Measurements from ENCODE around the gene IFRD2. TPM values are rescaled to one million over a fixed set of nuclear protein-coding genes. Genes with fewer than 3 reads are reported as not detected.

The IFRD2 gene
- total and polyA plus RNA-seq, 9 of the 15 experiments (the other 6 are each of a cell fraction or from before 2014, with no cell fraction given): 30.5 to 115 (median 52.8) TPM

GRCh38 chr3:50287262-50287661 is 5.0 kb downstream of the IFRD2 start:
- H3K4me1 ChIP-seq (replicated peaks in 1 of 2; ENCODE audit: control insufficient read depth in 2 of 2, insufficient read depth in 2 of 2, low read length in 2 of 2): peaks cover 0 to 40% of the 10 kb centered on the region in 2 experiments; a peak in 3 of 5 replicates
- H3K36me3 ChIP-seq (ENCODE audit: control insufficient read depth, insufficient read depth, low read length): peaks cover 49% of the 10 kb centered on the region; the same call in 2 of the 3 replicates
- ChIA-PET CTCF (ENCODE audit: low intra/inter-chr PET ratio) (no interaction called here), POLR2A (interaction anchor here (0.6 to 1.7 kb wide), 2 partner anchors 10 to 12 kb away, joined by 4 to 8 read pairs; partner anchors contain the start of genes HYAL3 and NAA80)
- no peak overlapping the region for H3K27ac ChIP-seq (ENCODE audit: extremely low read depth, low read depth, low read length)
- 83% methylated on average over 1 of the region's 1 CpG for WGBS (ENCODE audit: insufficient coverage, low coverage, missing lambda C conversion rate)
- intact Hi-C loops (cut with micrococcal nuclease) (no loop called here), in situ Hi-C loops (cut with MboI) (no loop called here)
- H3K9ac ChIP-seq (ENCODE audit: insufficient read depth in 1 of 2, low read depth in 2 of 2, low read length in 2 of 2): no peak overlapping the region
- no peaks in the 10 kb centered on the region for H4K20me1 ChIP-seq (replicated peaks; ENCODE audit: control insufficient read depth, insufficient read depth, low read length)
- H3K9me3 ChIP-seq (replicated peaks; ENCODE audit: control insufficient read depth, insufficient read depth, low read depth, low read length): no peaks in the 10 kb centered on the region
- no peak for FAIRE-seq
- H3K9me1 ChIP-seq (ENCODE audit: control insufficient read depth, insufficient read depth, low read length): no peaks in the 10 kb centered on the region
- H3K27me3 ChIP-seq (ENCODE audit: control insufficient read depth in 2 of 2, insufficient read depth in 2 of 2, low read length in 2 of 2): no peaks in the 10 kb centered on the region
- H3K4me2 ChIP-seq (ENCODE audit: insufficient read depth, low read length): no peak overlapping the region
- DNase-seq (ENCODE audit: extremely low read depth in 1 of 4, low spot score in 3 of 4): no peak
- no TSS peak for BruUV-seq (replicated peaks)
- no peak for ATAC-seq
- H3K4me3 ChIP-seq: no peak overlapping the region
- TF ChIP-seq POLR2AphosphoS5 (IDR thresholded peaks at IDR 0.05; ENCODE audit: control insufficient read depth, insufficient read depth, low read depth, low read length) (0 out of 2 replicates have a peak, but pooled peaks have one; percentile 9), KLF10 (CRISPR knock-in tag; IDR thresholded peaks at IDR 0.05) (no peak)
- H3K79me2 ChIP-seq (ENCODE audit: control insufficient read depth, insufficient read depth, low read length): peaks cover 28% of the 10 kb centered on the region
- H2AFZ ChIP-seq (ENCODE audit: low read depth, low read length): no peak overlapping the region

DNA sequence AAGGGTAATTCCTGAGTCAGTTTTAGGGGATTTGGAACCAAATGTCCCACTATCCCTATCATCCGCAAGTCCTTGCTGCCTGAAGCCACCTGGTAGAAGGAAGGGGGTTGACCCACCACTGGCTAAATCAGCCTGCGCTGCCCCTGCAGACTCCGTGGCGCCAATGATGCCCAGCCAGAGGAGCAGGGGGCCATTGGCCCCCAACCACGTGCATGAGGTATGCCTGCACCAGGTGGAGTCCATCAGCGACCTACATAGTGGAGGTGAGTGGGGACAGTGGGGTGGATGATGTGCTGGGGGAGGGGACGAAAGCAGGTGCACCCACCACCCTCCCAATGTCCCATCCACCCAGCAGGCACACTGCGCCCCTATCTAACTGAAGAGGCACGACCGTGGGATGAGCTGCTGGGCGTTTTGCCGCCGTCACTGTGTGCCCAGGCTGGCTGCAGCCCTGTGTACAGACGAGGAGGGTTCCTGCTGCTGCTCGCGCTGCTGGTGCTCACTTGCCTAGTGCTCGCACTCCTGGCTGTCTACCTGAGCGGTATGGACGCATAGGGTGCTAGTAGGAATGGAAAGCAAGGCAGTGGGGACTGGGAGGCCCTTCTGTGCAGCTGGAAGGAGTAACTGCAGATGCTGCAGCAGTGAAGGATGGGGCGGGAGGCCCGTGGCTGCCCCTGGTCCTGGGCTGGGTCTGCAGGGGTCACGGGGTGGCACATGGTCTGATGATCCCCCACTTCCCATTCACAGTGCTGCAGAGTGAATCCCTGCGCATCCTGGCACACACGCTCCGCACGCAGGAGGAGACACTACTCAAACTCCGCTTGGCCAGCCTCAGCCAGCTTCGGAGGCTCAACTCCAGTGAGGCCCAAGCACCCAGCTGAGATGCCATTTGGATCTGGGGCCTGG is 5.7 kb downstream of the IFRD2 start:
- H3K27me3 ChIP-seq (ENCODE audit: control insufficient read depth in 2 of 2, insufficient read depth in 2 of 2, low read length in 2 of 2): no peaks in the 10 kb centered on the region
- no TSS peak for BruUV-seq (replicated peaks)
- intact Hi-C loops (cut with micrococcal nuclease) (no loop called here), in situ Hi-C loops (cut with MboI) (no loop called here)
- H4K20me1 ChIP-seq (replicated peaks; ENCODE audit: control insufficient read depth, insufficient read depth, low read length): no peaks in the 10 kb centered on the region
- H3K27ac ChIP-seq (ENCODE audit: extremely low read depth, low read depth, low read length): no peak overlapping the region
- H3K36me3 ChIP-seq (ENCODE audit: control insufficient read depth, insufficient read depth, low read length): peaks cover 49% of the 10 kb centered on the region; the same call in 2 of the 3 replicates
- ChIA-PET CTCF (ENCODE audit: low intra/inter-chr PET ratio) (no interaction called here), POLR2A (interaction anchor here (0.6 to 1.7 kb wide), 2 partner anchors 10 to 12 kb away, joined by 4 to 8 read pairs; partner anchors contain the start of genes HYAL3 and NAA80)
- H3K79me2 ChIP-seq (ENCODE audit: control insufficient read depth, insufficient read depth, low read length): peaks cover 21% of the 10 kb centered on the region
- H3K9ac ChIP-seq (ENCODE audit: insufficient read depth in 1 of 2, low read depth in 2 of 2, low read length in 2 of 2): peak overlapping the region in 1 of 2 experiments; percentile 35; a peak in 1 of 4 replicates
- DNase-seq (ENCODE audit: extremely low read depth in 1 of 4, low spot score in 3 of 4) (no peak), ATAC-seq (no peak), FAIRE-seq (no peak)
- no peaks in the 10 kb centered on the region for H3K9me1 ChIP-seq (ENCODE audit: control insufficient read depth, insufficient read depth, low read length)
- peaks cover 0 to 34% of the 10 kb centered on the region in 2 experiments; a peak in 3 of 5 replicates for H3K4me1 ChIP-seq (replicated peaks in 1 of 2; ENCODE audit: control insufficient read depth in 2 of 2, insufficient read depth in 2 of 2, low read length in 2 of 2)
- H3K4me2 ChIP-seq (ENCODE audit: insufficient read depth, low read length): no peak overlapping the region
- no peak overlapping the region for H2AFZ ChIP-seq (ENCODE audit: low read depth, low read length)
- WGBS (ENCODE audit: insufficient coverage, low coverage, missing lambda C conversion rate): 84% methylated on average over 19 of the region's 28 CpGs
- H3K9me3 ChIP-seq (replicated peaks; ENCODE audit: control insufficient read depth, insufficient read depth, low read depth, low read length): no peaks in the 10 kb centered on the region
- no peak overlapping the region for H3K4me3 ChIP-seq
- TF ChIP-seq ZBTB33 (CRISPR knock-in tag; IDR thresholded peaks at IDR 0.05): 0 out of 2 replicates have a peak, but pooled peaks have one; percentile 36
- TF ChIP-seq PPARD (CRISPR knock-in tag; IDR thresholded peaks at IDR 0.05): no peak
- TF ChIP-seq CTCF (IDR thresholded peaks at IDR 0.05 in 2 of 3, conservative IDR thresholded peaks at IDR 0.05 in 1 of 3; ENCODE audit: insufficient read depth in 2 of 3, low read depth in 1 of 3, low read length in 3 of 3): no peak
- TF ChIP-seq RFX5 (IDR thresholded peaks at IDR 0.05; ENCODE audit: low read depth, low read length): no peak
